Endodermal cell (in vitro differentiated cells): ENCODE measurements around the gene ZNF573. TPM values are rescaled to one million over a fixed set of nuclear protein-coding genes. Genes with fewer than 3 reads are reported as not detected.

Source experiments
- DNase-seq: peaks from one replicate; pipeline ENCODE4 v3.0.0-alpha.2; 2017
- H3K27ac ChIP-seq: 2 replicates; pipeline ENCODE4 v1.5.1; 2013; ENCODE audit warnings: mild to moderate bottlenecking, low read depth, low read length, moderate library complexity
- H3K27me3 ChIP-seq: 2 replicates; pipeline ENCODE4 v1.6.1; 2013; ENCODE audit warnings: mild to moderate bottlenecking, low read length, moderate library complexity; ENCODE audit not compliant: insufficient read depth, control insufficient read depth, poor library complexity, severe bottlenecking
- H3K36me3 ChIP-seq: 2 replicates; pipeline ENCODE4 v1.7.0; 2013; ENCODE audit warnings: mild to moderate bottlenecking, low read length, moderate library complexity; ENCODE audit not compliant: control insufficient read depth, insufficient read depth
- H3K4me1 ChIP-seq: one replicate; pipeline ENCODE4 v1.7.0; 2013; ENCODE audit warnings: low read length; ENCODE audit not compliant: control insufficient read depth, insufficient read depth
- H3K4me3 ChIP-seq: 2 replicates; pipeline ENCODE4 v1.5.1; 2013; ENCODE audit warnings: mild to moderate bottlenecking, low read length, moderate library complexity
- H3K9ac ChIP-seq: 2 replicates; pipeline ENCODE4 v1.6.1; 2013; ENCODE audit warnings: mild to moderate bottlenecking, low read length, moderate library complexity; ENCODE audit not compliant: poor library complexity, severe bottlenecking; ENCODE audit errors: extremely low read depth
- H3K9me3 ChIP-seq: 2 replicates; pipeline ENCODE4 v1.6.1; 2013; ENCODE audit warnings: mild to moderate bottlenecking, low read length, moderate library complexity; ENCODE audit not compliant: control insufficient read depth
- H3K27ac Mint-ChIP-seq: 2 replicates; pipeline ENCODE4 v1.8.0; 2020; ENCODE audit warnings: mixed read lengths
- H3K27me3 Mint-ChIP-seq: 2 replicates; pipeline ENCODE4 v1.8.0; 2021; ENCODE audit warnings: mild to moderate bottlenecking, mixed read lengths; ENCODE audit not compliant: insufficient read depth
- H3K36me3 Mint-ChIP-seq: 2 replicates; pipeline ENCODE4 v1.8.0; 2020; ENCODE audit warnings: low read depth, mixed read lengths
- H3K4me1 Mint-ChIP-seq: 2 replicates; pipeline ENCODE4 v1.8.0; 2020; ENCODE audit warnings: mixed read lengths
- H3K4me3 Mint-ChIP-seq: 2 replicates; pipeline ENCODE4 v1.8.0; 2020; ENCODE audit warnings: mild to moderate bottlenecking, moderate library complexity, mixed read lengths
- H3K9me3 Mint-ChIP-seq: 2 replicates; pipeline ENCODE4 v1.8.0; 2020; ENCODE audit warnings: mild to moderate bottlenecking, mixed read lengths
- WGBS, 2 experiments: methylation state at CpG; one replicate each; pipeline versions ENCODE4 v1.1.5 to v1.1.7; 2013; ENCODE audit warnings: missing lambda C conversion rate in 2 of 2, mixed read lengths in 1 of 2; ENCODE audit not compliant: insufficient coverage in 1 of 2, insufficient read length in 1 of 2; 5-methylcytosine and 5-hydroxymethylcytosine counted together
- total RNA-seq, 2 donors: library from RNA; stranded (reverse); fragmentation: NEBNext Ultra II Directional in 1 of 2; extraction: Animal tissue kit (Norgen Biotek cat#: 25700) in 1 of 2; gene quantifications; 2 replicates in 1 of 2; 3 replicates in 1 of 2; pipeline ENCODE4 v1.2.1, GENCODE V29; 2021
- TF ChIP-seq, protein P1 (sequence below): fragments of 200-600 bp; sonication (generic); conservative IDR thresholded peaks from 2 replicates; pipeline ENCODE4 v1.5.0; 2021; ENCODE audit warnings: antibody characterized with exemption, mild to moderate bottlenecking

Gene ZNF573
- total RNA-seq, 2 donors from 2014 or later: 11.1 to 14.0 TPM

DNA sequence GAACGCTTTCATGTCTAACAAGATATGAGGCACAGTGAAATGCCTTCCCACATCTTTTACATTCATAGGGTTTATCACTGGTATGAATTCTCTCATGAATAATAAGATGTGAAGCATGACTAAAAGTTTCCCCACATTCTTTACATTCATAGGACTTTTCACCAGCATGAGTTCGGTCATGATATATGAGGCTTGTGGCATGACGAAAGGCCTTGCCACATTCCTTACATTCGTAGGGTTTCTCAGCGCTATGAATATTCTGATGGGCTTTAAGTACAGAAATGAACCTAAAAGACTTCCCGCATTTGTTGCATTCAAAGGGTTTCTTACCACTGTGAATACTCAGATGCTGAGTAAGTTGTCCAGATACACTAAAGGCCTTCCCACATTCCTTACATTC, 81.2 kb downstream of the ZNF573 start:
- no peaks in the 10 kb centered on the region for H3K27me3 ChIP-seq
- no peak overlapping the region for H3K9ac ChIP-seq
- no peak for DNase-seq
- H3K9me3 ChIP-seq: peaks cover 32% of the 10 kb centered on the region
- Mint-ChIP-seq H3K36me3 (peaks cover 60% of the 10 kb centered on the region), H3K27ac (no peak overlapping the region), H3K27me3 (peaks cover 24% of the 10 kb centered on the region), H3K9me3 (peaks cover 21% of the 10 kb centered on the region), H3K4me1 (peaks cover 1% of the 10 kb centered on the region), H3K4me3 (no peak overlapping the region)
- H3K4me3 ChIP-seq: no peak overlapping the region
- H3K36me3 ChIP-seq: peaks cover 38% of the 10 kb centered on the region
- TF ChIP-seq, protein P1, sequence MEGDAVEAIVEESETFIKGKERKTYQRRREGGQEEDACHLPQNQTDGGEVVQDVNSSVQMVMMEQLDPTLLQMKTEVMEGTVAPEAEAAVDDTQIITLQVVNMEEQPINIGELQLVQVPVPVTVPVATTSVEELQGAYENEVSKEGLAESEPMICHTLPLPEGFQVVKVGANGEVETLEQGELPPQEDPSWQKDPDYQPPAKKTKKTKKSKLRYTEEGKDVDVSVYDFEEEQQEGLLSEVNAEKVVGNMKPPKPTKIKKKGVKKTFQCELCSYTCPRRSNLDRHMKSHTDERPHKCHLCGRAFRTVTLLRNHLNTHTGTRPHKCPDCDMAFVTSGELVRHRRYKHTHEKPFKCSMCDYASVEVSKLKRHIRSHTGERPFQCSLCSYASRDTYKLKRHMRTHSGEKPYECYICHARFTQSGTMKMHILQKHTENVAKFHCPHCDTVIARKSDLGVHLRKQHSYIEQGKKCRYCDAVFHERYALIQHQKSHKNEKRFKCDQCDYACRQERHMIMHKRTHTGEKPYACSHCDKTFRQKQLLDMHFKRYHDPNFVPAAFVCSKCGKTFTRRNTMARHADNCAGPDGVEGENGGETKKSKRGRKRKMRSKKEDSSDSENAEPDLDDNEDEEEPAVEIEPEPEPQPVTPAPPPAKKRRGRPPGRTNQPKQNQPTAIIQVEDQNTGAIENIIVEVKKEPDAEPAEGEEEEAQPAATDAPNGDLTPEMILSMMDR: no peak
- no peak overlapping the region for H3K27ac ChIP-seq
- H3K4me1 ChIP-seq: no peaks in the 10 kb centered on the region
- 94 to 96% methylated on average over 4 to 6 of the region's 6 CpGs for WGBS, 2 experiments

DNA sequence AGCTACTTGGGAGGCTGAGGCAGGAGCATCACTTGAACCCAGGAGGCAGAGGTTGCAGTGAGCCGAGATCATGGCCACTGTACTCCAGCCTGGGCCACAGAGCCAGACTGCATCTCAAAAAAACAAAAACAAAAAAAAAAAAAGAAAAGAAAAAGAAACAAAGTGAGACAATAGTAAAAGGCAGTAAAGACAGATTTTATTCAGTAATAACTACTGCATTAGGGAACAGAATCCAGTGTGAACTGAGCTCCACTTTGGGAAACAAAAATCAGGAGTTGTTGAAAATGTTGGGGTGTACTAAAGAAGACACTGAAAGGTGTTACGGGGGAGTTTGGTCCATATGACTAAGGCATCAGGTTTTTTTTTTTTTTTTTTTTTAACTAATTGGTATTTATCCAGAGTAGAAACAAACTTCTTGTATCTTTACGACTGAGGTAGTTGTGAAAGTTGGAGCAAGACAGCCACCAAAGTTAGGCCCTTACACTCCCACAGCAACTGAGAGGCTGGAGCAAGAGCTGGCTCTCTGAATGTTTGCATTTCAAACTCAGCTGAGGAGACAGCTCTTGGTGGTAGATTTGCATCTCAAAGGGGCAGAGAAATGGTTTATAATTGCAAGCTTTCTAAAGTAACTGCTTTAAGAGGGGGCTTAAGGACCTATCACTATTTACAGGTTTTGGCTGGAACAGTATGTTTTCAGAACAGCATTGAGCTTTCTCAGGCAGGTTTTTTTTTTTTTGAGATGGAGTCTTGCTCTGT, 84.1 kb downstream of the ZNF573 start:
- TF ChIP-seq, protein P1: no peak
- H3K27ac Mint-ChIP-seq: no peak overlapping the region
- DNase-seq: peak; percentile 52
- Histone ChIP-seq H3K9ac (no peak overlapping the region), H3K4me1 (no peaks in the 10 kb centered on the region), H3K27ac (no peak overlapping the region), H3K9me3 (peaks cover 18% of the 10 kb centered on the region), H3K4me3 (no peak overlapping the region), H3K36me3 (peaks cover 28% of the 10 kb centered on the region), H3K27me3 (no peaks in the 10 kb centered on the region)
- no peak overlapping the region for H3K4me3 Mint-ChIP-seq
- H3K27me3 Mint-ChIP-seq: peaks cover 42% of the 10 kb centered on the region
- peaks cover 38% of the 10 kb centered on the region for H3K36me3 Mint-ChIP-seq
- H3K4me1 Mint-ChIP-seq: peaks cover 1% of the 10 kb centered on the region
- WGBS, 2 experiments: 84 to 100% methylated on average over 1 to 3 of the region's 3 CpGs
- peaks cover 15% of the 10 kb centered on the region for H3K9me3 Mint-ChIP-seq

DNA sequence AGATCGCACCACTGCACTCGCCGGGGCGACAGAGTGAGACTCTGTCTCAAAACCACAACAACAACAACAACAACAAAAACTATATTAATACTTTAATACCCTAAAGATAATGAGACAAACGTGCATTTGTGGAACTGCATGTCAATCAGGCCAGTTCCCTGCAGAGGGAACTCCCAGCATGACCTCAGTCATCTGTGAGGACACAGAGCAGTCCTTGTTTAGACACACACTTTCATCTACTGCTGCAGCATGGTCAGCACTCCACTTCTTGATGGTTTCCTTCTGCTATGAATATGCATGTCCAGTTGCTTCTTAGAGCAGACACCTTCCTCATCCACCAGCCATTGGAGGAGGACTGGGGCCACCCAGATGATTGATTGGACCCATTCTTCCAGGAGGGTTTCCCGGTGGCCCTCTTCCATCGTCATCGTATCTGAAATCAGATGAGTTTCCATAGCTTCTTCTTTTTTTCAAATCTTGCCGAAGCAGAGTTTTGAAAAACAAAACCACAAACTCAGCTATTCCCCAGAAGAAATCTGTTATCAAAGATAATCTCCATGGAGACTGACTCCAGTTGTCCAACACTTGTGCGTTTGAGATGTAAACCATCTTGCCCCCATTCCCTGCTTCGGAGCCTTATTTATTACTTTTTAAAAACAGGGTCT, 86.3 kb downstream of the ZNF573 start:
- H3K9me3 Mint-ChIP-seq: no peaks in the 10 kb centered on the region
- Histone ChIP-seq H3K9ac (no peak overlapping the region), H3K27ac (no peak overlapping the region), H3K9me3 (no peaks in the 10 kb centered on the region), H3K4me3 (no peak overlapping the region), H3K27me3 (no peaks in the 10 kb centered on the region), H3K4me1 (no peaks in the 10 kb centered on the region), H3K36me3 (peaks cover 7% of the 10 kb centered on the region)
- H3K27me3 Mint-ChIP-seq: peaks cover 46% of the 10 kb centered on the region
- peaks cover 1% of the 10 kb centered on the region for H3K4me1 Mint-ChIP-seq
- TF ChIP-seq, protein P1: no peak
- peaks cover 16% of the 10 kb centered on the region for H3K36me3 Mint-ChIP-seq
- no peak overlapping the region for H3K4me3 Mint-ChIP-seq
- WGBS, 2 experiments: 87 to 88% methylated on average over 7 to 11 of the region's 11 CpGs
- H3K27ac Mint-ChIP-seq: no peak overlapping the region
- DNase-seq: no peak
